ENCODE results near the gene RNF208.

RNF208 gene

GRCh38 chr9:137213160-137214060 is 8.6 kb downstream of the RNF208 start:
- ATAC-seq, result no peak

DNA sequence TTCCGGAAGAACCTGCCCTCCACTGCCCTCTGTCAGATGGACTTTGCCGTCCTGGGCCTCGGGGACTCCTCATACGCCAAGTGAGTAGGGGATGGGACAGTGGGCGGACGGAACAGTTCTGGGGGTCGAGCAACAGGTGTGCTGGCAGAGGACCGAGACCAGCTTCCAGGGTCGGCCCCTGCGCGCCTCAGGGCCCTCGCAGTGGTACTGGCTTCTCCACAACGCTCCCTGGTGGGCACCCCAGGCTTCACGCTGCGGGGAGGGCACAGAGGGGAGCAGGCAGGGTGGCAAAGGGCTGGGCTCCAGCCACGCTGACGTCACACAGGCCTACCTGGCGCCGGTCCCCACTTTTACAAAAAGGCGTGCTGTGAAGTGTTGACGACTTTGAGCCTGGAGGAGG is 9.5 kb downstream of the RNF208 start:
- ATAC-seq, result no peak

- ATAC-seq, result no peak
Observed at GRCh38 chr9:137211532-137211931, 10.5 kb downstream of the RNF208 start.

DNA sequence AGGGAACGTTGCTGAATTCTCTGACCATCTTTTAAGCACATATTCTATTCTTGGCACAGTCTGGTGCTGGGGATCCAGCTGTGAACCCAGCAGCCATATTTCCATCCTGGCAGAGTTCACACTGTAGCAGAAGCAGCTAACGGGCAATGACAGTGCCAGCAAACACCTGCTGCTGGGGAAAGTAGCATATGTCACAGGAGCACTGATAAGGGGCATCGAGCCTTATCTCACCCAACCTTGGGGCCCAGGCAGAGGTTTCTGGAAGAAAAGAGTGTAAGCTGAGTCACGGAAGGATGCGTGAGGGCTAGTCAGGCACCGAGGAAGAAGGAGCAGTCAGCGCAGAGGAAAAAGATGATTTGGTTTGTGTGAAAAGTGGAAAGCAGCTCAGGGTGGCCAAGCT is 15.4 kb downstream of the RNF208 start:
- ATAC-seq, result no peak

DNA sequence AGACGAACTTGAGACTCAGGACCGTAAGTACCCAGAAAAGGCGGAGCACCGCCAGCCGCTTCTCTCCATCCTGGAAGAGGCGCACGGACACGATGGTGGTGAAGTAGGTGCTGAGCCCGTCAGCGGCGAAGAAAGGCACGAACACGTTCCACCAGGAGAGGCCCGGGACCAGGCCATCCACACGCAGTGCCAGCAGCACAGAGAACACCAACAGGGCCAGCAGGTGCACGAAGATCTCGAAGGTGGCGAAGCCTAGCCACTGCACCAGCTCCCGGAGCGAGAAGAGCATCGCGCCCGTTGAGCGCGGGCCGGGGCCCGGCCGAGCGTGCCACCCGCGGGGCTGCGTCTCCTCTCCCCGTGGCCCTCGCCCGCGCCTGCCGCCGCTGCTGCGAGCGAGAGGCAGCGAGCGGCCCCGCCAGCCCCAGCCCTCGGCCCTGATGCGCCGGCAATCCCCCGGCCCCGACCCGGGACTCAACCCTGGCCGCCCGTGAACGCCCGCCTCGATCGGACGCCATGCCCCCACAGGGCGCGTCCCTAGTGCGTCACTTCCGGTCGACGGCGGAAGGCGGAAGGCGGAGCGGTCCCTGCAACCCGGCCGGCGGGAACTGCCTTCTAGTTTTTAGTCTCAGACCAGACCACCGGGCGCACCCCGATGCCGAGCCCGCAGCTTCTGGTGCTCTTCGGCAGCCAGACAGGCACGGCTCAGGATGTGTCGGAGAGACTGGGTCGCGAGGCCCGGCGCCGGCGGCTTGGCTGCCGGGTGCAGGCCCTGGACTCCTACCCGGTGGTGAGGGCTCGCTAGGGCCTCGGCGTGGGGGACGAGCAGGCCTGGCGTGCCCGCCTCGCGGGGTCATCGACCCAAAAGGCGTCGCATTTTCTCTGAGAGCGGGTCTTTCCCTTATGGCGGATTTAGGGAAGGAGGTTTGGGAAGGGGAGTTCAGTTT is 16.6 kb downstream of the RNF208 start, which contains the start of the genes NDOR1 and TMEM203:
Gene NDOR1 (plus strand): TSS at position 575 of the 944 bp plus-strand sequence. CDS start 78 bp downstream, at position 653.
Gene TMEM203 (minus strand): TSS at position 523 of the 944 bp plus-strand sequence. CDS start 234 bp downstream, at position 289.
- peak; percentile 45 to 61 for ATAC-seq

GRCh38 chr9:137204731-137205125 is 17.3 kb downstream of the RNF208 start:
- ATAC-seq, result no peak

- no peak for ATAC-seq
Observed at GRCh38 chr9:137202966-137203365, 19.1 kb downstream of the RNF208 start.

- no peak for ATAC-seq
Observed at GRCh38 chr9:137201205-137201868, 20.7 kb downstream of the RNF208 start.

DNA sequence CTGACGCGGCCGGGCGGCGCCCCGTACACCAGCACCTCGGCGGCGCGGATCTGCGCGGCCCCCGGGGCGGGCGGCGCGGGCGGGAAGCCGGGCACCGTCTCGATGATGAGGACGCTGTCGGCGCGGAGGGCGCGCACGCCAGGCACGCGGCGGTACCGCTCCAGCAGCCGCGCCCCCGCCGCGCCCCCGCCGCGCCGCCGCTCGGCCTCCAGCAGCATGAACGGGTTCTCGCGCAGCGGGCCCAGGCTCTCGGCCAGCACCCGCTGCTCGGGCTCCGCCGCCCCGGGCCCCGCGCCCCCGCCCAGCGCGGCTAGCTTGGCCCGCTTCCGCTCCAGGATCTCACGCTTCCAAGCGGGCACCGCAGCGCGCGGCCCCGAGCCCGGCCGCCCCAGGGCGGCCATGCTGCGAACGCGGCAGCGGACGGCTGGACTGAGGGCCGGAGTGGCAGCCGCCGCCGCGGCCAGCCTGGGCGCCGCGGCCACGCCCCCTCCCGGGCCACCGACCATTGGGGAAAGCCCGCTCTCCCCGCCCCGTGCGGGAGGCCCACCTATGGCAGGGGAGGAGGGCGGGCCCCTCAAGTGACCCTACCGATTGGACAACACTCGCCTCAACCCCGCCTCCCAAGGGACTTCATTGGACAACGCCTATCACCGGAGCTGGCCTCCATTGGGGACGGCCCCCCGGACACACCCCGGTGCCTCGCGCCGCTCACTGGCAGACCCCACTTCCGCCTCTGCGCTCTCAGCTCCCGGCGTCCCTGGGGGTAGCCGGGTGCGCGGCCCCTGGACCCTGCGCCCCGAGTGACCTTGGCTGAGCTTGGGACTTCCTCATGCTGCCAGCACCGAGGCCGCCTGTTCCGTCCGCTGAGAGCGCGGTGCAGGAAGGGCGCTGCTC is 21.5 kb downstream of the RNF208 start, which contains the start of gene TPRN:
Gene TPRN (minus strand): TSS at position 431 of the 894 bp plus-strand sequence. CDS start 30 bp downstream, at position 401.
- ATAC-seq, result peak; percentile 96 to 98

DNA sequence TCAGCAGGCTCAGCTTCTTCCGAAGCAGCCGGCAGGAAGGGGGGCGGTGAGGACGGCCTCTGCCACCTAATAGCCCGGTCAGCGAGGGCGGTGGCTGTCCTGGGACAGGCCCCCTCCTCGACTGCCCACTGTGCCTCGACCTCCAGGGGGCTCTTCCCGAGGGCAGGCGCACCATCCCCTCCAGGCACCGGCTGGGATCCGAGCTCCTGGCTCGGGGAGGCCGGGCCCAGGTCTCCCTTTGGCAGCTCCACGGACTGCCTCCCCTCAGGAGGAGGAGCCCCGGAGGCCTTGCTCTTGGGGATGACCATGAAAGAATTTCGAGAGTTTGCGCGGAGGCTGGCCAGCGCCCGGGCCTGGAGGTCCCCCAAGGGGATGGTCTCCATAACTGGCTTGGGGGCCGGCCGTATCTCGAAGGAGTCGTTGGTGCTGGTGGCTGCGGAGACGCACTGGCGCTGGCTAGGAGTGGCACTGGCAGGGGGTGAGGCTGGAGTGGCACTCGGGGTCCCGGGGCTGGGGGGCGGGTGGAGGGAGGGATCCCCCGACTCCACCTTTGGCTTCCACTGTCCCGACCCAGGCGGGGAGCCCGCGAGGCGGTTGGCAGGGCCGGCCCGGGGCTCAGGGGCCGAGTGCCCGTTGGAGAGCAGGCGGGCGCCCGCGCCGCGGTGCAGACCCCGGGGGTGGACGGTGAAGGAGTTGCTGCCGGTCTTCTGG is 22.5 kb downstream of the RNF208 start:
- ATAC-seq, result no peak

- ATAC-seq, result no peak
Observed at GRCh38 chr9:137198902-137199283, 23.1 kb downstream of the RNF208 start.

DNA sequence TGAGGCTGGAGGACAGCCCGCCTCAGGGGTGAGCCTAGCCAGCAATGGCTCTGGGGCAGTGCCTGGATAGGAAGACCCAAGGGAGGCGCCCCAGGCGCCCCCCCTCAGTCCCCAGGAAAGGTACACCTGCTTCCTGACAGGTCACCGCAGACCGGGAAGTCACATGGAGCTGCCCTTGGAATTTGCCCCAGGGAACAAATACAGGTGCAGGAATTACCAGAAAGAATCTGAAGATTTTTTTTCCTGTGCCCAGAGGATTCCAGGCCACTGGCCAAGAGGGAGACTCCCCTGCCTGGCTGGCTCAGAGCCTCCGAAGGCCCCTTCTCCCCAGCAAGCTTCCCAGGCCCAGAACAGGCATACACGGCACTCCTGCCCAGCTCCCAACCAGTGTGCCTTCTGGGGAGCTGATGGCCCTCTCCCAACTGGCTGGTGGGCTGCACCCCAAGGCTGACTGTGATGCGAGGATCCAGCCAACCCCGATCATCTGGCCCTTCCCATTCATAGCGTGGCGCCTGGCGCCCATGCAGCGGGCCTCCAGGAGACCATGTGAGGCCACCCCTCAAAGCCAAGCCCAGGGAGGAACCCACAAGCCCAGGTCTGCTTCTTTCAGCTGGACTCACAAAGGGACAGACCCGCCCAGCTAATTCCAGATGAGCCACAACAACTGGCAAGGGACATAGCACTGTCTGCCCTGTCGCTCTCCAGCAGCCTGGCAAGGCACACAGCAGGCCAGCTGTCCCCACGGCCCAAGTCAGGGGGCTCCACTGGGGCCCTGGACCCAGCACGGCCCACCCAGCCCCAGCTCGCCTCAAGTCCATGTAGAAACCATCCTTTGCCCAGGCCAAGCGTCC is 23.8 kb downstream of the RNF208 start:
- ATAC-seq, result no peak

- ATAC-seq, result no peak
Observed at GRCh38 chr9:137195525-137196220, 26.4 kb downstream of the RNF208 start.

- no peak for ATAC-seq
Observed at GRCh38 chr9:137194909-137195308, 27.1 kb downstream of the RNF208 start.

- ATAC-seq, result no peak
Observed at GRCh38 chr9:137194388-137194787, 27.7 kb downstream of the RNF208 start.

- no peak for ATAC-seq
Observed at GRCh38 chr9:137193771-137194170, 28.3 kb downstream of the RNF208 start.

- ATAC-seq, result no peak
Observed at GRCh38 chr9:137192859-137193258, 29.2 kb downstream of the RNF208 start.

GRCh38 chr9:137192448-137192780 is 29.6 kb downstream of the RNF208 start:
- no peak for ATAC-seq

Measured in activated CD4-positive, CD25-positive, alpha-beta regulatory T cell treated with anti-CD3 and anti-CD28 coated beads, Interleukin-2, amount 50 U/mL, for 24 hours (primary cell).